ENCODE data around the gene TNFRSF1A.

Gene TNFRSF1A

DNA sequence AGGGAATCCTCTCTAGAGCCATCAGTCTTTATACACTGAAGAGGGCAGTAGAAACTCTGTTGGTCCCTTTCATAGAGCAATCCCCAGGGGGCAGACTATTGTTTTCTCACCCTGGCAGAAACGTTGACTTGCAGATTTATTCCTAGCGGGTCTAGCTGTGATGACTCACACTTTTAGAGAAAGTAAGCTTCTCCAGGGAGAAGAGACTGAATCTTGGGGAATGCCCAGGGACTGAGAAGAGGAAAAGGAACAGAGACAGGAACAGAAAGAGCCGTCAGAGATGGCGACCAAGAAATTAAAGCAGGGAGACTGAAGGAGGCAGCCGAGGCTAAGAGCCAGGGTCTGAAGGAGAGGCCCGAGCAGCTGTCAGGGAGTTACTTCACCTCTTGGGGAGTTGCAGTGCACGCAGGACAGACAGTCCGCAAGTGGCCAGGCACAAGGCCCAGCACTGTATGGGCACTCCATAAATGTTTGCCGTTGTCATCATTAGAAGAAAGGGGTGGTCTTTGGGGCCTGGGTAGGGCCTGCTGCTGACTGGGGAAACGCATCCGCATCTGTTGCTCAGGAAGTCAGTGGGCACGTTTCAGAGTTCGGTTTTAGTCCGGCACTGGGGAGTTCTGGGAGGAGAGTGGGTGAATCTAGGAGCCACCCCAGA is 18.4 kb downstream of the TNFRSF1A start:
- Histone ChIP-seq H4K20me1 (ENCODE audit: insufficient read depth, low read length) (no peaks in the 10 kb centered on the region), H3K36me3 (replicated peaks; ENCODE audit: low read depth, low read length) (no peaks in the 10 kb centered on the region), H3K4me1 (ENCODE audit: low read length) (peaks cover 12% of the 10 kb centered on the region), H3K9me3 (ENCODE audit: insufficient read depth, low read length) (no peaks in the 10 kb centered on the region), H3K4me3 (ENCODE audit: low read length) (peak overlapping the region; percentile 35), H3K9ac (ENCODE audit: low read length) (no peak overlapping the region; the same call in 1 of the 2 replicates), H2AFZ (ENCODE audit: low read depth, low read length) (no peak overlapping the region; the same call in 1 of the 2 replicates), H3K79me2 (ENCODE audit: low read length) (no peaks in the 10 kb centered on the region), H3K27me3 (ENCODE audit: low read depth, low read length) (peaks cover 47% of the 10 kb centered on the region), H3K4me2 (ENCODE audit: low read length) (peak overlapping the region; percentile 62), H3K27ac (ENCODE audit: low read length) (no peak overlapping the region)
- TF ChIP-seq, protein P1, sequence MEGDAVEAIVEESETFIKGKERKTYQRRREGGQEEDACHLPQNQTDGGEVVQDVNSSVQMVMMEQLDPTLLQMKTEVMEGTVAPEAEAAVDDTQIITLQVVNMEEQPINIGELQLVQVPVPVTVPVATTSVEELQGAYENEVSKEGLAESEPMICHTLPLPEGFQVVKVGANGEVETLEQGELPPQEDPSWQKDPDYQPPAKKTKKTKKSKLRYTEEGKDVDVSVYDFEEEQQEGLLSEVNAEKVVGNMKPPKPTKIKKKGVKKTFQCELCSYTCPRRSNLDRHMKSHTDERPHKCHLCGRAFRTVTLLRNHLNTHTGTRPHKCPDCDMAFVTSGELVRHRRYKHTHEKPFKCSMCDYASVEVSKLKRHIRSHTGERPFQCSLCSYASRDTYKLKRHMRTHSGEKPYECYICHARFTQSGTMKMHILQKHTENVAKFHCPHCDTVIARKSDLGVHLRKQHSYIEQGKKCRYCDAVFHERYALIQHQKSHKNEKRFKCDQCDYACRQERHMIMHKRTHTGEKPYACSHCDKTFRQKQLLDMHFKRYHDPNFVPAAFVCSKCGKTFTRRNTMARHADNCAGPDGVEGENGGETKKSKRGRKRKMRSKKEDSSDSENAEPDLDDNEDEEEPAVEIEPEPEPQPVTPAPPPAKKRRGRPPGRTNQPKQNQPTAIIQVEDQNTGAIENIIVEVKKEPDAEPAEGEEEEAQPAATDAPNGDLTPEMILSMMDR (IDR thresholded peaks at IDR 0.05; ENCODE audit: low read depth, low read length): peak; percentile 47
- TF ChIP-seq EZH2phosphoT487 (IDR thresholded peaks at IDR 0.05; ENCODE audit: low read depth): no peak

DNA sequence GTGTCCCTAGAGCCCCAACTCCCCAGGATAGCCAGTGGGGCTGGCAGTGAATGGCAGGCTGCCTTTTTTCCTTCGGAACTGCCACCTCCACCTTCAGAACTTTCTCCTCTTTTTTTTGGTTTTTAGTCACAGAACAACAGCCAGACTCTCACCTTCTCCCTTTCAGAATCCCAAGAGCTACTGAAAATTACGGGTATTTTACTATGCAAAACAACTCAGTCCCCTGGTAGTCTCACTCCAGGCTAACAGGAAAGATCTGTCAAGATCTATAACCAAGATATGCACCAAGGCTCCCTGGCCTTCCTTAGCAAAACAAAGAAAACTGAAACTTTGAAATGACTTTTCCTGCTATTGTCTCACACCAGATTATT is 18.9 kb downstream of the TNFRSF1A start:
- no peaks in the 10 kb centered on the region for H3K36me3 ChIP-seq (replicated peaks; ENCODE audit: low read depth, low read length)
- H3K27ac ChIP-seq (ENCODE audit: low read length): no peak overlapping the region
- TF ChIP-seq, protein P1 (IDR thresholded peaks at IDR 0.05; ENCODE audit: low read depth, low read length): no peak
- no peak for TF ChIP-seq EZH2phosphoT487 (IDR thresholded peaks at IDR 0.05; ENCODE audit: low read depth)
- H3K4me3 ChIP-seq (ENCODE audit: low read length): peak overlapping the region; percentile 35; the same call in 1 of the 2 replicates
- H2AFZ ChIP-seq (ENCODE audit: low read depth, low read length): no peak overlapping the region
- H3K27me3 ChIP-seq (ENCODE audit: low read depth, low read length): peaks cover 49% of the 10 kb centered on the region
- peaks cover 12% of the 10 kb centered on the region for H3K4me1 ChIP-seq (ENCODE audit: low read length)
- no peaks in the 10 kb centered on the region for H3K9me3 ChIP-seq (ENCODE audit: insufficient read depth, low read length)
- peak overlapping the region; percentile 62 for H3K4me2 ChIP-seq (ENCODE audit: low read length)
- H4K20me1 ChIP-seq (ENCODE audit: insufficient read depth, low read length): no peaks in the 10 kb centered on the region
- no peak overlapping the region for H3K9ac ChIP-seq (ENCODE audit: low read length)
- no peaks in the 10 kb centered on the region for H3K79me2 ChIP-seq (ENCODE audit: low read length)

DNA sequence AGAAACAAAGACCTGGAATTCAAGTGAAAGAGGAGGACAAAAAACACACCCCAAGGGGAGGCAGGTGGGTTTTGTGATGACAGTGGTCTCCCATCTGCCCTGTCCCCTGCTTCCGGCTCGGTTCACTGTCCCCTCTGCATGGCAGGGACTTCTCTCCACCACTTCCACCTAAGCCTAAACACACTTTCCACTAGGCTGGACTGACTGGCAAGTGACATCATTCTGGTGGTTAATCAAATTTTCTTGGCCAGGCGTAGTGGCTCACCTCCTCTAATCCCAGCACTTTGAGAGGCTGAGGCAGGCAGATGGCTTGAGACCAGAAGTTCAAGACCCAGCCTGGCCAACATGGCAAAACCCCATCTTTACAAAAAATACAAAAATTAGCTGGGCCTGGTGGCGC is 19.5 kb downstream of the TNFRSF1A start:
- Histone ChIP-seq H3K4me3 (ENCODE audit: low read length) (no peak overlapping the region), H3K79me2 (ENCODE audit: low read length) (no peaks in the 10 kb centered on the region), H4K20me1 (ENCODE audit: insufficient read depth, low read length) (no peaks in the 10 kb centered on the region), H3K9me3 (ENCODE audit: insufficient read depth, low read length) (no peaks in the 10 kb centered on the region), H3K4me2 (ENCODE audit: low read length) (no peak overlapping the region), H2AFZ (ENCODE audit: low read depth, low read length) (no peak overlapping the region), H3K36me3 (replicated peaks; ENCODE audit: low read depth, low read length) (no peaks in the 10 kb centered on the region), H3K27ac (ENCODE audit: low read length) (no peak overlapping the region), H3K27me3 (ENCODE audit: low read depth, low read length) (peaks cover 55% of the 10 kb centered on the region), H3K4me1 (ENCODE audit: low read length) (peaks cover 12% of the 10 kb centered on the region), H3K9ac (ENCODE audit: low read length) (no peak overlapping the region)
- TF ChIP-seq, protein P1 (IDR thresholded peaks at IDR 0.05; ENCODE audit: low read depth, low read length): no peak
- no peak for TF ChIP-seq EZH2phosphoT487 (IDR thresholded peaks at IDR 0.05; ENCODE audit: low read depth)

DNA sequence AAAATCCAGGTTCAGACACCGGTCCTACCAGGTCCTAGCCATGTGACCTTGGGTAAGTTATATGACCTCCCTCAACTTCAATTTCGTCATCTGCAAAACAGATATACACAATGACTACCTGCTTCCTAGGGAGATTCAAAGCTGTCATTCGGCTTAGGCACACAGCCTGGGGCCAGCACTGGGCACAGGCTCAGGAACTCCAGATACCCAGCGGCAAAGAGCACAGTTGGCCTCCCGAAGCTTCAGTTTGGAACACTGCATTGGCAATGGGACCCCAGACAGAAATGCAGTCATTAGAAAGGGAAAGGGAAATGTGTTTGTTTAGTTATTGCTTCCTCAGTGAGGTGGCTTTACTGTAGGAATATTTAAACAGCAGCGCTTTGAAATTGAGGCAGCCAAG is 20.0 kb downstream of the TNFRSF1A start:
- H3K4me3 ChIP-seq (ENCODE audit: low read length): no peak overlapping the region
- H3K4me1 ChIP-seq (ENCODE audit: low read length): peaks cover 12% of the 10 kb centered on the region
- no peaks in the 10 kb centered on the region for H4K20me1 ChIP-seq (ENCODE audit: insufficient read depth, low read length)
- TF ChIP-seq EZH2phosphoT487 (IDR thresholded peaks at IDR 0.05; ENCODE audit: low read depth): no peak
- TF ChIP-seq, protein P1 (IDR thresholded peaks at IDR 0.05; ENCODE audit: low read depth, low read length): no peak
- no peaks in the 10 kb centered on the region for H3K9me3 ChIP-seq (ENCODE audit: insufficient read depth, low read length)
- H3K9ac ChIP-seq (ENCODE audit: low read length): no peak overlapping the region
- no peak overlapping the region for H2AFZ ChIP-seq (ENCODE audit: low read depth, low read length)
- no peak overlapping the region for H3K4me2 ChIP-seq (ENCODE audit: low read length)
- H3K79me2 ChIP-seq (ENCODE audit: low read length): no peaks in the 10 kb centered on the region
- H3K27me3 ChIP-seq (ENCODE audit: low read depth, low read length): peaks cover 58% of the 10 kb centered on the region
- H3K36me3 ChIP-seq (replicated peaks; ENCODE audit: low read depth, low read length): no peaks in the 10 kb centered on the region
- no peak overlapping the region for H3K27ac ChIP-seq (ENCODE audit: low read length)
